ENCODE data around the gene CAB39. TPM values are rescaled to one million over a fixed set of nuclear protein-coding genes. Genes with fewer than 3 reads are reported as not detected.

CAB39 gene
- total and polyA plus RNA-seq, 2 of the 8 experiments (the other 6 are each of a cell fraction or from before 2014, with no cell fraction given), result 16.4 to 50.5 TPM

GRCh38 chr2:230815088-230815487 is 102.4 kb downstream of the CAB39 start:
- Histone ChIP-seq H2BK15ac (ENCODE audit: low read length) (no peak overlapping the region), H4K8ac (ENCODE audit: extremely low read depth, insufficient read depth, low read length) (no peak overlapping the region), H2BK120ac (replicated peaks; ENCODE audit: low read depth, low read length) (no peak overlapping the region), H3K79me2 (ENCODE audit: control insufficient read depth in 1 of 2, insufficient read depth in 2 of 2, low read length in 2 of 2) (no peaks in the 10 kb centered on the region), H4K5ac (ENCODE audit: insufficient read length, low read depth, low read length) (no peak overlapping the region), H3K36me3 (ENCODE audit: control insufficient read depth in 2 of 4, insufficient read depth in 4 of 4, low read length in 3 of 4) (peaks cover 2 to 32% (median 17%) of the 10 kb centered on the region in 4 experiments; a peak in 7 of 8 replicates), H2AK5ac (ENCODE audit: low read depth, low read length) (no peak overlapping the region), H3K27me3 (replicated peaks in 1 of 4; ENCODE audit: control insufficient read depth in 3 of 4, extremely low read depth in 1 of 4, insufficient read depth in 3 of 4, low read length in 3 of 4) (no peaks in the 10 kb centered on the region), H3K9me3 (ENCODE audit: insufficient read depth in 2 of 2, low read depth in 1 of 2, low read length in 1 of 2) (no peaks in the 10 kb centered on the region), H2BK20ac (ENCODE audit: low read length) (no peak overlapping the region), H3K4me3 (ENCODE audit: extremely low read depth in 1 of 4, insufficient read depth in 2 of 4, low read depth in 3 of 4, low read length in 4 of 4) (no peak overlapping the region), H2AFZ (ENCODE audit: low read length) (no peak overlapping the region), H3K23ac (ENCODE audit: insufficient read length) (no peak overlapping the region), H3K23me2 (ENCODE audit: low read depth, low read length) (no peaks in the 10 kb centered on the region), H3K79me1 (ENCODE audit: low read depth, low read length) (no peaks in the 10 kb centered on the region; the same call in 1 of the 2 replicates), H3K4me1 (replicated peaks in 1 of 4; ENCODE audit: control insufficient read depth in 3 of 4, insufficient read depth in 4 of 4, low read length in 3 of 4) (no peaks in the 10 kb centered on the region), H3K4me2 (ENCODE audit: insufficient read depth in 1 of 2, low read depth in 2 of 2, low read length in 2 of 2) (no peak overlapping the region), H3K9ac (replicated peaks in 1 of 4; ENCODE audit: extremely low read depth in 1 of 4, low read depth in 3 of 4, low read length in 3 of 4) (no peak overlapping the region), H2BK5ac (ENCODE audit: low read depth, low read length) (no peak overlapping the region), H4K91ac (replicated peaks; ENCODE audit: insufficient read length, low read length) (no peak overlapping the region), H3K27ac (ENCODE audit: low read depth, low read length) (no peak overlapping the region), H4K20me1 (replicated peaks in 1 of 2; ENCODE audit: control insufficient read depth in 1 of 2, insufficient read depth in 2 of 2, low read length in 2 of 2) (peaks cover 0 to 2% of the 10 kb centered on the region in 2 experiments), H2BK12ac (ENCODE audit: low read depth, low read length) (no peak overlapping the region), H3K14ac (ENCODE audit: insufficient read length) (no peak overlapping the region), H3K18ac (ENCODE audit: extremely low read depth, low read length) (no peak overlapping the region), H3K56ac (replicated peaks; ENCODE audit: insufficient read length, low read depth, low read length) (no peak overlapping the region), H3K4ac (replicated peaks; ENCODE audit: insufficient read length, low read depth, low read length) (no peak overlapping the region)
- CTCF ChIA-PET (ENCODE audit: partially characterized antibody), result interaction anchor here (0.6 to 3.5 kb wide), 9 partner anchors 9 to 299 kb away, joined by 3 to 23 read pairs (median 4); no protein-coding TSS in a partner anchor
- DNase-seq (ENCODE audit: low read depth in 1 of 2, low spot score in 2 of 2), result no peak
- WGBS, 2 experiments (ENCODE audit: extremely low coverage in 1 of 2, insufficient coverage in 1 of 2, insufficient read length in 1 of 2, insufficient replicate concordance in 2 of 2, low coverage in 1 of 2, low lambda C conversion rate in 2 of 2, missing lambda C conversion rate in 1 of 2), result 82% methylated on average over 3 of the region's 3 CpGs; no CpG with 5 or more reads in 1 of the 2 experiments
- FAIRE-seq, result no peak
- POLR2A ChIA-PET (ENCODE audit: partially characterized antibody), result no interaction called here
- no peak for TF ChIP-seq GABPA (IDR thresholded peaks at IDR 0.05; ENCODE audit: borderline replicate concordance, insufficient read depth, low read length)
- no peak for TF ChIP-seq TAF7 (optimal IDR thresholded peaks at IDR 0.05; ENCODE audit: borderline replicate concordance, low read depth, low read length)
- TF ChIP-seq RAD21 (IDR thresholded peaks at IDR 0.05 in 1 of 2, conservative IDR thresholded peaks at IDR 0.05 in 1 of 2; ENCODE audit: low read depth in 2 of 2, low read length in 2 of 2), result no peak
- TF ChIP-seq MAFK (IDR thresholded peaks at IDR 0.05; ENCODE audit: low read depth, low read length), result no peak
- no peak for TF ChIP-seq KDM5A (IDR thresholded peaks at IDR 0.05; ENCODE audit: low read length)
- TF ChIP-seq TBP (IDR thresholded peaks at IDR 0.05; ENCODE audit: low read depth, low read length), result no peak
- no peak for TF ChIP-seq CREB1 (IDR thresholded peaks at IDR 0.05)
- no peak for TF ChIP-seq NRF1 (IDR thresholded peaks at IDR 0.05; ENCODE audit: low read depth, low read length)
- no peak for TF ChIP-seq JUND (IDR thresholded peaks at IDR 0.05; ENCODE audit: low read length)
- no peak for TF ChIP-seq ASH2L (IDR thresholded peaks at IDR 0.05; ENCODE audit: low read length)
- TF ChIP-seq PHF8 (conservative IDR thresholded peaks at IDR 0.05; ENCODE audit: low read depth, low read length), result no peak

Data from H1 (cell line).